Lower leg skin (tissue), 4 donors: ENCODE data around the gene RITA1. TPM values are rescaled to one million over a fixed set of nuclear protein-coding genes. Genes with fewer than 3 reads are reported as not detected.

ENCODE experiments used
- DNase-seq, 2 donors: peaks; one replicate each; pipeline ENCODE4 v3.0.0-alpha.2; 2019; ENCODE audit warnings: low spot score in 2 of 2
- H3K4me3 ChIP-seq: fragments of 200-600 bp; sonication (generic); 2 replicates; pipeline ENCODE4 v1.5.1; 2017; ENCODE audit warnings: mild to moderate bottlenecking, low read depth; ENCODE audit not compliant: poor library complexity, severe bottlenecking
- CTCF ChIP-seq, 3 donors: fragments of 450-650 bp; IDR thresholded peaks; one replicate each; pipeline ENCODE4 v1.5.1; 2016; ENCODE audit warnings: antibody characterized with exemption in 3 of 3, mild to moderate bottlenecking in 3 of 3, moderate library complexity in 2 of 3
- POLR2A ChIP-seq, 2 donors: fragments of 450-650 bp; IDR thresholded peaks; one replicate each; pipeline ENCODE4 v1.6.1; 2016 to 2017; ENCODE audit warnings: antibody characterized with exemption in 2 of 2, mild to moderate bottlenecking in 1 of 2, moderate library complexity in 1 of 2
- WGBS, 2 donors: methylation state at CpG; one replicate each; pipeline ENCODE4 v1.1.5; 2018; 5-methylcytosine and 5-hydroxymethylcytosine counted together
- intact Hi-C: fragments of 100-400 bp; cut with DNase I; formaldehyde crosslinking; loops from one replicate; pipeline ENCODE4 v1.15.0; 2023; ENCODE audit warnings: low total_unique reads
- total RNA-seq, 4 donors: library from RNA; depleted of rRNA; stranded (reverse); fragments of >200 nt; gene quantifications; one replicate each; pipeline ENCODE4 v1.1.0, GENCODE V29; 2016

Gene RITA1
- total RNA-seq, 4 donors from 2014 or later: 14.5 to 25.8 (median 18.8) TPM

DNA sequence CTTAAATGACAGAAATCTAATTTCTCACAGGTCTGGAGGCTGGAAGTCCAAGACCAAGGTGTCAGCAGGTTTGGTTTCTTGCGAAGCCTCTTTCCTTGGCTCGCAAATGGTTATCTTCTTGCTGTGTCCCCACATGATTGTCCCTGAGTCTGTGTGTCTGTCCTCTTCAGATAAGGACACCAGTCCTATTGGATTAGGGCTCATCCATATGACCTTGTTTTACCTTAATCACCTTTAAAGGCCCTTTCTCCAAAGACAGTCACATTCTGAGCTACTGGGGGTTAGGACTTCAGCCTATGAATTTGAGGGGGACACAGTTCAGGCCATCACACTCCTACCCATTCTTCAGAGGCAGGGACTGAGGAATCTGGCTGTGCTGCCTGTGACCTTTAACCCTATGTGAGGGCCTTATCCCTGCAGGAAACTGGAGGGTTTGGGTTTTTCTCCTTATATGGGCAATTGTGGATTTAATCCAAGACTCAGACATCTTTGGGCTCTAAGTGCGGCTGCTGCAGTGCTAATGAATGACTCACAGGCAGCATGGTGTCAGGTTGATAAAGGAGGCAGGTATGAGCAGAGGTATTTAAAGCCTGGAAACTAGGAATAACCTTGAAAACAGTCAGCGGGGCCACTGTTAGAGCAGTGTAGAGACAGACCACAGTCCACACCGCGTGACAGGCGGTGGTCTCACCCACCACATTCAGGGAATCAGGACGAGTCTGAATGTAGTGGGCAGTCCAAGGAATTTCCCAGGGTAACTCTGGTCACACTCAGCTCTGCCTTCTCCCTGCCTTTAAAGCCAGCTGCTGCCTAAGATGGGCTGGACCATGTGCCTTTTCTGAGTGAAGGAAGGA is 45.9 kb downstream of the RITA1 start:
- WGBS, 2 donors: 85 to 88% methylated on average over 8 of the region's 8 CpGs
- no peak for TF ChIP-seq POLR2A (IDR thresholded peaks at IDR 0.05)
- no peak for TF ChIP-seq CTCF (IDR thresholded peaks at IDR 0.05)
- intact Hi-C loops: no loop called here
- no peak overlapping the region for H3K4me3 ChIP-seq
- no peak for DNase-seq

DNA sequence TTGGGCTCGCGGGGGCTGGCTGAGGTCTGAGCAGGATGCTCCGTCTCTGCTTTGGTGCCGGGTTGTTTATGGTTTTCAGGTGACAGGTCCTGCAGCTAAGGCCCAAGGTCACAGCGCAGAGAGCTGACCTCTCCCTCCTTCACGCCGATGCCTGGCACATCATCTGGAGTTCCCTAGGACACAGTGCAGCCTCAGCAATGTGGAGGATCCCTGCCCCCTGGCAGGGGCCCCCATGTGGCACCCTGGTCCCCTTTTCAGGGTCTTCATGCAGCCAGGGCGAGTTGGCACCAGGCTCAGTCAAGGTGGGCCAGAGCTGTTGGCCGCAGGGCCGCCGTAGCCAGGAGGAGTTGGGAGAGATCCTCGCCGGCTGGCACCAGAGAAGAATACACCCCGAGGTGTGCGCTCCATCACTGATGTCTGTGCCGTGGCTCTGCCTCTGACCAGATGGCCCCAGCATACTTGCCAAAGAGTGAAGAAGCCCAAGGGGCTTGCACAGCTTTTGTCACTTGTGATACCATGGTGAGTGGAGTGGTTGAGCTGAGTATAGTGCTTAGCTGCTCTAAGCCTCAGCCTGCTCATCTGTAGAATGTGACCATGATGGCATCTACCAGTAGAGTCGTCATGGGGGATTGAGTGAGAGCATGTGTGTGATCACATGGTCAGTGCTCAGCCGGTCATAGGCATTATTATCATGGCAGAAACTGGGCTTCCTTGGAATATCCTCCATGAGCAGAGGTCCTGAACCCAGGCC is 46.7 kb downstream of the RITA1 start:
- WGBS, 2 donors: 89 to 95% methylated on average over 12 to 18 of the region's 18 CpGs
- intact Hi-C loops: no loop called here
- no peak overlapping the region for H3K4me3 ChIP-seq
- DNase-seq: no peak
- TF ChIP-seq POLR2A (IDR thresholded peaks at IDR 0.05): no peak
- no peak for TF ChIP-seq CTCF (IDR thresholded peaks at IDR 0.05)

DNA sequence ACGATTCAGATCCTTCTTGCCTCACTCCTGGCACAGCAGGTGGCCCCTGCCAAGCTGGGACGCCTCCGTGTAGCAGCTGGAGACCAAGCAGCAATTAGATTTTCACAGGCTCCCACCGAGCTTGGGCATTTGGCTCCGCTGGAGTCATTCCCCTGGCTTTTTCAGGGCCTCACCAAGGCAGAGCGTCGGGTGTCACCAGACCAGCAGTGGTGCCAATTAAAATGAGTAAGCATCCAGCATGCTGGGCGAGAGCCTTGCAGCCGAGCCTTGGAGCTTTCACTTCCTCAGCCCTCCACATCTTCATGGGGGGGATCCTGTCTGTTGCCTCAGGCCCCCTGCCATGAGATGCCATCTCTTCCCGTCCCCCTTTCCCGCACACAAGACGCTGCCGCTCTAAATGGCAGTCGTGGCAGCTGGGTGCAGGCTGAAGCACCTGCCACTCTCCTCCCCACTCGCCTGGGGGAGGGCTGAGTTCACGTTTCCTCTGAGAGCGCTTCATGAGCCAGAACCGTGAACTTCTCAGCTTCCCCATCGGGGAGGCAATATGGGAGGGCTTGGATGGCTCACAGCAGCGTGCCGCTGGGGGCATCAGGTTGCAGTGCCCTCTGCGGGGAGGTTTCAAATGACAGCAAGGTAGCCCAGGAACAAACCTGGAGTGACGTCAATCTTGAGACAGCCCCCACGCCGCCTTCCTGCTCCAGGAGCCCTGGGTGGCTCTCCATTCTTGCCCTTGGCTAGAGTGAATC is 47.5 kb downstream of the RITA1 start:
- no peak overlapping the region for H3K4me3 ChIP-seq
- 58 to 86% methylated on average over 23 to 25 of the region's 25 CpGs for WGBS, 2 donors
- peak; percentile 43 to 92 for DNase-seq
- intact Hi-C loops: no loop called here
- TF ChIP-seq CTCF (IDR thresholded peaks at IDR 0.05): no peak
- no peak for TF ChIP-seq POLR2A (IDR thresholded peaks at IDR 0.05)

DNA sequence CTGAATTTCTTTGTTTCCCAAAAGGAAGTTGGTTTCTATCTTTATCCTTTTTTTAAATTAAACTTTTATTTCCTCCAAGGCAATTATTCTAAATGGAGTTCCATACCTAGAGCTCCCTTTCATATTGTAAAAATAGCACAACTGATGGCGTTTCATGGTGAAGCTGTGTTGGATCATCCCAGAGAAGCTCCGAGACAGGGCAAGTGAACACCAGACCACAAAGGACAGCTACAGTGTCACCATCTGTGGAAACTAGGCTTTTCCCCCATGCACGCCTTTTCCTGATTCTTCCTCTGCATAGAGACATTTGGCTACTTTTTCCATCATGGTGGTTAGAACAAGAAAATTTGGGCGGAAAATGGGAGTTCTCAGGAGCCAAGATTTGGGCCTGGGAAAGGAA is 48.4 kb downstream of the RITA1 start:
- no peak for DNase-seq
- intact Hi-C loops: no loop called here
- no peak overlapping the region for H3K4me3 ChIP-seq
- 96 to 97% methylated on average over 4 of the region's 4 CpGs for WGBS, 2 donors
- TF ChIP-seq POLR2A (IDR thresholded peaks at IDR 0.05) (no peak), CTCF (IDR thresholded peaks at IDR 0.05) (no peak)

- intact Hi-C loops: no loop called here
- WGBS, 2 donors: 93% methylated on average over 4 of the region's 4 CpGs
- H3K4me3 ChIP-seq: no peak overlapping the region
- DNase-seq: no peak
- no peak for TF ChIP-seq POLR2A (IDR thresholded peaks at IDR 0.05)
- TF ChIP-seq CTCF (IDR thresholded peaks at IDR 0.05): no peak
Observed at GRCh38 chr12:113234483-113234882, 49.0 kb downstream of the RITA1 start.
